ENCODE results near the gene KCNK10. TPM values are rescaled to one million over a fixed set of nuclear protein-coding genes. Genes with fewer than 3 reads are reported as not detected.

Gene KCNK10
- total and polyA plus RNA-seq, 2 experiments from 2014 or later: 1.6 to 1.7 TPM

DNA sequence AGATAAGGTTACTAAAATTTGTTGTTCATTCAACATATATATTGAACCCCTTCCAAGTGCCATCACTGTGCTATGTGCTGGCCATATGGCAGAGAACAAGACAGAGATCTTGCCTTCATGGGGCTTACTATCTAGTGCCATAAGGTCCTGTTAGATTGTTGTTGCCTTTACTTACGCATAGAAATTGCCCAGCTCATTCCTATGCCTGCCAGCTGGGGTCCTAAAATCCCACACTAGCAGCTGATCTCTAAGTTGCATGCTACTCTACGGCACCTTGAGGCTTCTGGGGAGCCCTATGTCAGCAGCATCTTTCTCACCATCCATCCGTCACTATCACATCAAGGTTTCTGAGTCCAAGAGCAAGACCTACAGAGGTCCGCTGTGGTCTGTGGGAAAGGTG, 1.4 kb upstream of the KCNK10 start:
- 84% methylated on average over 4 of the region's 4 CpGs for WGBS (ENCODE audit: low lambda C conversion rate, missing lambda C conversion rate)
- Histone ChIP-seq H3K36me3 (replicated peaks; ENCODE audit: insufficient read depth, low read depth) (no peaks in the 10 kb centered on the region), H3K27me3 (peaks cover 93% of the 10 kb centered on the region), H3K4me2 (peak overlapping the region; percentile 93), H4K20me1 (ENCODE audit: insufficient read depth, poor library complexity, severe bottlenecking) (no peaks in the 10 kb centered on the region), H3K9me3 (ENCODE audit: low read depth) (no peaks in the 10 kb centered on the region), H3K4me1 (ENCODE audit: insufficient read depth) (peaks cover 10% of the 10 kb centered on the region), H3K9me2 (replicated peaks; ENCODE audit: insufficient read depth) (no peaks in the 10 kb centered on the region), H3K27ac (no peak overlapping the region), H2AFZ (no peak overlapping the region), H3K4me3 (no peak overlapping the region), H3K79me2 (no peaks in the 10 kb centered on the region)
- DNase-seq (ENCODE audit: low spot score): no peak
- TF ChIP-seq, protein P1, sequence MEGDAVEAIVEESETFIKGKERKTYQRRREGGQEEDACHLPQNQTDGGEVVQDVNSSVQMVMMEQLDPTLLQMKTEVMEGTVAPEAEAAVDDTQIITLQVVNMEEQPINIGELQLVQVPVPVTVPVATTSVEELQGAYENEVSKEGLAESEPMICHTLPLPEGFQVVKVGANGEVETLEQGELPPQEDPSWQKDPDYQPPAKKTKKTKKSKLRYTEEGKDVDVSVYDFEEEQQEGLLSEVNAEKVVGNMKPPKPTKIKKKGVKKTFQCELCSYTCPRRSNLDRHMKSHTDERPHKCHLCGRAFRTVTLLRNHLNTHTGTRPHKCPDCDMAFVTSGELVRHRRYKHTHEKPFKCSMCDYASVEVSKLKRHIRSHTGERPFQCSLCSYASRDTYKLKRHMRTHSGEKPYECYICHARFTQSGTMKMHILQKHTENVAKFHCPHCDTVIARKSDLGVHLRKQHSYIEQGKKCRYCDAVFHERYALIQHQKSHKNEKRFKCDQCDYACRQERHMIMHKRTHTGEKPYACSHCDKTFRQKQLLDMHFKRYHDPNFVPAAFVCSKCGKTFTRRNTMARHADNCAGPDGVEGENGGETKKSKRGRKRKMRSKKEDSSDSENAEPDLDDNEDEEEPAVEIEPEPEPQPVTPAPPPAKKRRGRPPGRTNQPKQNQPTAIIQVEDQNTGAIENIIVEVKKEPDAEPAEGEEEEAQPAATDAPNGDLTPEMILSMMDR (IDR thresholded peaks at IDR 0.05; ENCODE audit: poor library complexity): no peak
- TF ChIP-seq EZH2 (IDR thresholded peaks at IDR 0.05; ENCODE audit: borderline replicate concordance): no peak
- TF ChIP-seq EZH2phosphoT487 (IDR thresholded peaks at IDR 0.05; ENCODE audit: low read depth, severe bottlenecking, unreplicated experiment): no peak

DNA sequence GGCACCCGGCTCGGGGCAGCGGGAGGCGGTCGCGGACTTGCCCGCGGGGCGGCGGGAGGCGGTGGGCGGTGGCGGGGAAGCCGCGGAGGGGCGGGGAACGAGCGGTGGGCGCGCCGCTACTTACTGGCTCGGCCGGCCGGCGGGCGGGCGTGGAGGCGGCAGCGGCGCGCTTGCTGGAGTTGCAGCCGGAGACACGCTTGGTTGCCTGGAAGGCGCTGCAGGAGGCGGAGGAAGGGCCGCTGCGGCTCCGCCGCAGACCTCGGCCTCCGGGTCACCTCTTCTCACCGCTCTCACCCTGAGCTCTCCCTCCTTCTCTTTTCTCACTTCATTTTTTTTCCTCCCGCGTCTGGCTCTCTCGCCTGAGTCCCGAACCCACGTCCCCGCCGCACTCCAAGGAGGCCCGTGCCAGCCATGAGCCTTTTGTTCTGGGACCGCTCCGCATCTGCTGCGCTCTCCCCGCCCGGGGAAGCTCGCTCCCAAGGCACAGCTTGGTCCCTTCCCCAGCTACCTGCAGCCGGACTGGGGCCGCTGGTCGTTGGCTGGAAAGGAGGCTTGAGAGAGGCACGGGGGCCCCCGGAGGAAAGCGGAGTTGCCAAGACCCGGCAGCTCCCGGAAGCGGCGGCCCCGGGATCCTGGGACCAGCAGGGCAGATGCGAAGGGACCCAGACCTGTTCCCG, 592 bp upstream of the KCNK10 start:
- Histone ChIP-seq H3K79me2 (no peaks in the 10 kb centered on the region), H4K20me1 (ENCODE audit: insufficient read depth, poor library complexity, severe bottlenecking) (no peaks in the 10 kb centered on the region), H2AFZ (peak overlapping the region; percentile 45), H3K9me3 (ENCODE audit: low read depth) (no peaks in the 10 kb centered on the region), H3K4me1 (ENCODE audit: insufficient read depth) (peaks cover 10% of the 10 kb centered on the region), H3K4me3 (peak overlapping the region; percentile 29), H3K36me3 (replicated peaks; ENCODE audit: insufficient read depth, low read depth) (no peaks in the 10 kb centered on the region), H3K27me3 (peaks cover 93% of the 10 kb centered on the region), H3K4me2 (peak overlapping the region; percentile 93), H3K9me2 (replicated peaks; ENCODE audit: insufficient read depth) (no peaks in the 10 kb centered on the region), H3K27ac (no peak overlapping the region)
- 1% methylated on average over 36 of the region's 69 CpGs for WGBS (ENCODE audit: low lambda C conversion rate, missing lambda C conversion rate)
- DNase-seq (ENCODE audit: low spot score): peak; percentile 51
- TF ChIP-seq EZH2 (IDR thresholded peaks at IDR 0.05; ENCODE audit: borderline replicate concordance) (no peak), EZH2phosphoT487 (IDR thresholded peaks at IDR 0.05; ENCODE audit: low read depth, severe bottlenecking, unreplicated experiment) (no peak)
- TF ChIP-seq, protein P1 (IDR thresholded peaks at IDR 0.05; ENCODE audit: poor library complexity): no peak

GRCh38 chr14:88322504-88323085, 474 bp downstream of the KCNK10 start:
- H2AFZ ChIP-seq: no peak overlapping the region
- peaks cover 92% of the 10 kb centered on the region for H3K27me3 ChIP-seq
- H4K20me1 ChIP-seq (ENCODE audit: insufficient read depth, poor library complexity, severe bottlenecking): no peaks in the 10 kb centered on the region
- DNase-seq (ENCODE audit: low spot score): no peak
- no peaks in the 10 kb centered on the region for H3K79me2 ChIP-seq
- no peaks in the 10 kb centered on the region for H3K9me2 ChIP-seq (replicated peaks; ENCODE audit: insufficient read depth)
- H3K27ac ChIP-seq: no peak overlapping the region
- H3K4me1 ChIP-seq (ENCODE audit: insufficient read depth): peaks cover 10% of the 10 kb centered on the region
- H3K9me3 ChIP-seq (ENCODE audit: low read depth): no peaks in the 10 kb centered on the region
- 7% methylated on average over 26 of the region's 26 CpGs for WGBS (ENCODE audit: low lambda C conversion rate, missing lambda C conversion rate)
- TF ChIP-seq EZH2 (IDR thresholded peaks at IDR 0.05; ENCODE audit: borderline replicate concordance) (peak; percentile 20), EZH2phosphoT487 (IDR thresholded peaks at IDR 0.05; ENCODE audit: low read depth, severe bottlenecking, unreplicated experiment) (no peak)
- TF ChIP-seq, protein P1 (IDR thresholded peaks at IDR 0.05; ENCODE audit: poor library complexity): no peak
- no peaks in the 10 kb centered on the region for H3K36me3 ChIP-seq (replicated peaks; ENCODE audit: insufficient read depth, low read depth)
- peak overlapping the region; percentile 93 for H3K4me2 ChIP-seq
- no peak overlapping the region for H3K4me3 ChIP-seq
